Stimulated activated CD8-positive, alpha-beta memory T cell treated with anti-CD3 and anti-CD28 coated beads, Interleukin-7, amount 100 ng/mL, for 1 hour (primary cell): ENCODE results near the gene UBTD2.
"Not testable (repeated sequence)": the region's sequence is repeated elsewhere in the genome, so short reads cannot be mapped to it uniquely, and the experiment has no call there.

Source experiments
- DNase-seq, 2 donors: peaks; one replicate each; pipeline ENCODE4 v3.0.0-alpha.2; 2020; ENCODE audit warnings: low read depth in 2 of 2

UBTD2 gene, protein sequence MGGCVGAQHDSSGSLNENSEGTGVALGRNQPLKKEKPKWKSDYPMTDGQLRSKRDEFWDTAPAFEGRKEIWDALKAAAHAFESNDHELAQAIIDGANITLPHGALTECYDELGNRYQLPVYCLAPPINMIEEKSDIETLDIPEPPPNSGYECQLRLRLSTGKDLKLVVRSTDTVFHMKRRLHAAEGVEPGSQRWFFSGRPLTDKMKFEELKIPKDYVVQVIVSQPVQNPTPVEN

DNA sequence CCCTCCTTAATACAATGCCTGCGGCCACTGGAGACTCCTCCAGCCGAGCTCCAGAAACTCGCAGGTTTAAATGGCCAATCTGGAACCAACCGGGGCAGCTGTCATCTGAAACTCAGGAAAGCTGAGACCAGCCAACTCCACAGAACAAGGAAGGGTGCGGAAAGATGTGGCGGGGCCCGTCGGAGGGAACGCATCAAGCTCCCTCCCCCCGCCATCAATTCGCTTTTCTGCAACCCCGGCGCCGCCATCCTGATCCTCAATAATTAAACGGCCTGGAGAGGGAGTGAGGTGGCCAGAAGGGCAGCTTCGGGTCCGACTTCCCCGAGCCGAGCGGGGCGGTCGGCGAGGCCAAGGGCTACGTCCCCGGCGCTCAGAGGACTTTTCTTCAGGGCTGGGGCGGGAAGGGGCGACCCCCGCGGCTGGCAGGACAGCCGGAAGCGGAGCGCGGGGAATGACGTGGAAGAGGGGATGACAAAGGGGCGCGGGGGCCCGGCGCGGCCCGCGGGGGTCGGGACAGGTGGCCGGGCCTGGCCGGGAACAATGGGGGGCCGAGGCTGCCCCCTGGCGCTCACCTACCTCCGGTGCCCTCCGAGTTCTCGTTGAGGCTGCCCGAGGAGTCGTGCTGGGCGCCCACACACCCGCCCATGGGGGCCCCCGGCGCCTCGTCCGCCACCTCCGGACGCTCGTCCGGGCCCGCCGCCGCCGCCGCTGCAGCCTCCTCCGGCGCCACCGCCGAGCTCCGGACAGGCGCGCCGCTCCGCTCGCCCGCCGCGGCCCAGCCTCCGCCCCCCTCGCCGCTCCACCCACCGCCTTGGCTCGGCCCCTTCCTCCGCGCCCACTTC, at the start of gene UBTD2:
Gene UBTD2, minus strand, starts transcription at position 745 of the 842 bp plus-strand sequence. Its CDS starts 99 bp downstream, at position 646.
- DNase-seq = peak; percentile 51 to 54

DNA sequence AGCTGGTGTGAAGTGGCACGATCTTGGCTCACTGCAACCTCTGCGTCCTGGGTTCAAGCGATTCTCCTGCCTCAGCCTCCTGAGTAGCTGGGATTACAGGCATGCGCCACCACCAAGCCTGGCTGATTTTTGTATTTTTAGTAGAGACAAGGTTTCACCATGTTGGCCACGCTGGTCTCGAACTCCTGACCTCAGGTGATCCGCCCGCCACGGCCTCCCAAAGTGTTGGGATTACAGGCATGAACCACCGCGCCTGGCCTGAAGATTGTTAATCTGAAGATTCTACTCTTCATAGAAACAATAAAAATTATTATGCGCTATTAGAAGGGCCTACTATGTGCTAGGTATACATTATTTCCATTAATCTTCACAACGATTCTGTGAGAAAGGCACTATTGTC, 43.3 kb upstream of the UBTD2 start:
- DNase-seq = not testable (repeated sequence)

DNA sequence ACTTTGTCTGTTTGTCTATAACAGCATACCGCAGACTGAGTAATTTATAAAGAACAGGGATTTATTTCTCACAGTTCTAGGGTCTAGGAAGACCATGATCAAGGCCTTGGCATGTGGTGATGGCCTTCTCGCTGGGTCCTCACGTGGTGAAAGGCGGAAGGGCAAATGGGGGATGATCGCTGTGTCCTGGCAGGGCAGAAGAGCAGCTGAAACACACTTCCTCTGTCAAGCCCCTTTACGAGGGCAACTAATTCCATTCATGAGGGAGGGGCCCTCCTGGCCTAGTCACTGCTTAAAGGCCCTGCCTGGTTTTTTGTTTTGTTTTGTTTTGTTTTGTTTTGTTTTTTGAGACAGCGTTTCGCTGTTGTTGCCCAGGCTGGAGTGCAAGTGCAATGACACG, 41.9 kb upstream of the UBTD2 start:
- no peak for DNase-seq

DNA sequence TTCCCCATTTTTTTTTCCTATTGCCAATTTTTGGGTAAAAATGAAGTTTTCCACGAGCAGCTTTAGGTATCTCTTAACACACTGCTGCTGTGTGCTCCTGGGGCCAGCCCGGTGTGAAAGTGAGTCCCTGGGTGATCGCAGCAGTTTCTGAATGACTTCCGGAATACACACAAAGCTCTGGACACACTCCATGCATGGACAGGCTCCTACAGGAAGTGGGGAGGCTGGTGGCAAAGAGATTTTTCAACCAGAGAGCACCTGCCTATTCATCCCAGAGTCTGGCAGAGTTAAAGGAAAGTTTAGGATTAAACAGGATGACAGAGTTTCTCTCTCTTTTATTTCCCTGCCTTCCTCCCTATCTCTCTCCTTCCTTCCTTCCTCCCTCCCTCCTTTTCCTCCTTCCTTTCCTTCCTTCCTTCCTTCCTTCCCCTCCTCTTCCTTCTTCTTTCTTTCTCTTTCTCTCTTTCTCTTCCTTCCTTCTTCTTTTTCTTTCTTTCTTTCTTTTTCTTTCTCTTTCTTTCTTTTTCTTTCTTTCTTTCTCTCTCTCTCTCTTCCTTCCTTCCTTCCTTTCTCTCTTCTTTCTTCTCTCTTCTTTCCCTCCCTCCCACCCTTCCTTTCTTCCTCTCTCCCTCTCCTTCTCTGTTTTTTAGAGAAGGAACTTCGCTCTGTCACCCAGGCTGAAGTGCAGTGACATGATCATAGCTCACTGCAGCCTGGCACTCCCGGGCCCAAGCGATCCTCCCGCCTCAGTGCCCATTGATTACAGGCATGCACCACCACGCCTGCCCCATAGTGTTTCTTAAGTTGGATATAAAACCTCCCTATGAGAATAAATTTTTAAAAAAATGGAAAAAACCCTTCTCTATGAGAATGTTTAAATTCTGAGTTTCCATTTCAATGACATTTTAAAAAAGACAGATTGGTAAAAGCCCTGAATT, 38.7 kb upstream of the UBTD2 start:
- no peak for DNase-seq

DNA sequence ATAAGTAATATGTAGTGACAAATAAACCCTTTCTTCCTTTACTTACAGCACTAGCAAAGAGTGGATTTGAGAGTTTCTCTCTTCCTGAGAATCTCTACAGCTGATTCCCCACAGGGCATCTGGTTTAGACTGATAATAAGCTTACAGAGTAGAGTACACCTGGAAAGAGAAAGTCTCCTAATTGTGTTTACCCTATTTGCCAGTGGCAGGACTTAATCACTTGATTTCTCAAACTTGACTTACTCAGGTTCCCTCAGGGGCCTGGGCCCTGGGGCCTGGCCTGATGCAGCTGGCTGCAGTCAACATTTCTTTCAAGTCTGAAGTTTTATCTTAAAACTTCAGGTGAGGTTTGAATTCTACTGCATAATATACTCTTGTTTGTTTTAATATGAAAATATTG, 38.0 kb upstream of the UBTD2 start:
- no peak for DNase-seq

DNA sequence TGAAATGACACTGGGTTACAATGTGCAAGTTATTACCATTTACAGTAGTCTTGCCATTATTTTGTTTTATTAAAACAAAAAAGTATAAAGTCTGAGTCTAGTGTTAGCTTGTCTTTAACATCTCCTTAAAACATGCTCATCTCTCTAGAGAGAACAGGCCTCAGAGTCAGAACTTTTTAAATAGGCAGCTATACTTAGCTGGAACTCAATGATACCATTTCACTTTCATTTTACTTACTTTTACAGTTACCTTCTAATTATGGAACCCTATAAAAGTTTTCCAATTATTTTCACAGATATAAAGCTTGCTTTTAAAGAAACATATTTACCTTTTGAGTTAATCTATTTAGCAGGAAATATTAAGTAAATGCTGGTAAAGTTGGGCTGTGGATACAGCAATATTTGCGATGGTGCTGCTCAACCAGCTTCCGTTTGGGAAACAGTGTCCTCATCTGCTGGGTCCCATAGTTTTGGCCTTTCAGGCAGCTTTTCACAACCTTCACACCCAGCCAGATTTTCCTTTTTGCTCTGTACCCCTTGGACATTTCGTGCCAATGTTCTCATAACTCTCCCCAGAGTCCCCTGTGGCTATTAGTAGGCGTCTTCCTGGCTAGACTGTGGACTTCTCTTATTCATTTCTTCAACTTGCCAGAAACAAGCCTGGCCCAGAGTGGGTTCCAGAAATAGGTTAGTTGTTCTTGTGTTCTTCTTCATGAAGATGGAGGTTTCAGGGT, 36.3 kb upstream of the UBTD2 start:
- no peak for DNase-seq

DNA sequence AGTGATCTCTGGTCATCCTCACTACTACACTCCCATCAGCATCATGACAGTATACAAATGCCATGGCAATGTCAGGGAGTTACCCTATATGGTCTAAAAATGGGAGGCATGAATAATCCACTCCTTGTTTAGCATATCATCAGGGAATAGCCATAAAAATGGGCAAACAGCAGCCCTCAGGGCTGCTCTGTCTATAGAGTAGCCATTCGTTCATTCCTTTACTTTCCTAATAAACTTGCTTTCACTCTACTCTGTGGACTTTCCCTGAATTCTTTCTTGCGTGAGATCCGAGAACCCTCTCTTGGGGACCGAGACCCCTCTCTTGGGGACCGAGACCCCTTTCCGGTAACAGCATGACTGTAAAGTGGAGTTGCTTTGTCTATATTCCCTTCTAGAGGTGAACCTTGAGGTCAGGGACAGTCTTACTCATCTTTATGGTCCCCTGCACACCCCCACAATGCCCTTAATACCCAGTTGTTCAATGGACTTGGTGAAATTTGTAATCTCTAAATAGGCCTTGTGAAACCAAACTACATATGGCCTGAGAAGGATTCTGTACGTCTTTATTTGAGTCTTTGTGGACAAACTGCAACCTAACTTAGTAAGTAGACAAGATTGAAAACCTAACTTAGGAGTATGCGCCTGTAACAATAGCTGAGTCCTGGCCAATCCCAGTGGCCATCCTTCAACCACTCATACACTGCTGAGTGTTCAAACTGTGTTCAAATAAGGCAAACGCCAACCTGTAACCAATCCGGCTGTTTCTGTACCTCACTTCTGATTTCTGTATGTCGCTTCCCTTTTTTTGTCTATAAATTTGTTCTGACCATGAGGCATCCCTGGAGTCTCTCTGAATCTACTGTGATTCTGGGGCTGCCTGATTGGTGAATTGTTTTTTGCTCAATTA, 32.3 kb upstream of the UBTD2 start:
- DNase-seq = no peak

DNA sequence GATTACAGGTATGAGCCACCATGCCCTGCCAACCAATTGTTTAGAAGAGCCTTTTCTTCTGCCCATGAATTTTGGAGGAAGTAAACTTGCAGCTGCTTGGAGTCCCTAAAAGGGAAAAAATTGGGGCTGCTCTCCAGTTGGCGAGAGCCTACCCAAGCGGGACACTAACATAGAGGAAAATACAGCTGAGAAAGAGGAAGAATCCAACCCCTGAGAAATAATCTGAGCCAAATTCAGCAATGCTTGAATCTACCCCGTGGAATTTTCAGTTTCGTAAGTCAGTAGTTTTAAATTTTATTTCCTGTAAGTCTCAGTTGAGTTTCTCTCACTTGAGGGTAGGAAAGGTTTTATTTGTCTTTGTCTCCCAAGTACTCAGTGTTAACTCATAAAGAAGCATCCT, 30.4 kb upstream of the UBTD2 start:
- DNase-seq = no peak

DNA sequence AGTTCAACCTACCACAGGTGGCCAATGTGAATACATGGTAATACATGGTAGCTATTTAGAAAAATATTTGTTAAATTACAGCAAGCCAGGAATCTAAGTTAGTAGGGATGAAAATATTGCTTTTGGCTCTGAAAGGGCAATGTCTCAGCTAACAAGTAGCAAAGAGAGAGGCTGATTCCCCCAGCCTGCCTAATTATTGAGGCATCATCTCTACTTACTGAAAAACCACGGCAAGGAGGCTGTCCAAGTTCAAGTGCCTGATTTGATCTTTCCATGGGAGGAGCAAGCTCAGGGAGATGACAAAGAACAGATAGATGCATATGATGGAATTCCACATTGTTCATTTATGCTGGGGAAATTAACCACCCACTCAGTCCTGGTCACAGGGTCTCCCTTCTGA, 28.7 kb upstream of the UBTD2 start:
- no peak for DNase-seq

DNA sequence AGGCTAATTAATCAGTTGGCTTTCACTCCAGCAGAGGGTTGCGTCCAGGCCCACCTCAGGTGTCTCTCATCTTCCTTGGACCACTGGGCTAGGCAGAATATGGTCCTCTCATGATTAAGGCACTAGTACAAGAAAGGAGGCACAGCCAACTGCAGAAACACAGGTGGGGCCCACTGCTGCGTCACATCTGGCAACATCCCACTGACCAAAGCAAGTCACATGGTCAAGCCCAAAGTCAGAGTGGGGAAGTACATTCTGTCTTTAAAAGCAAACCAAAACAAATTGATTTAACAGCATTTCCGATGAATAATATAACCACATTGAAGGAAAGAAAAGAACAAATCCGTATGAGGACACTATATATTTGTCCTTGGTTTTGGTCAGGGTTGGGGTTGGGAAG, 28.0 kb upstream of the UBTD2 start:
- DNase-seq = no peak

DNA sequence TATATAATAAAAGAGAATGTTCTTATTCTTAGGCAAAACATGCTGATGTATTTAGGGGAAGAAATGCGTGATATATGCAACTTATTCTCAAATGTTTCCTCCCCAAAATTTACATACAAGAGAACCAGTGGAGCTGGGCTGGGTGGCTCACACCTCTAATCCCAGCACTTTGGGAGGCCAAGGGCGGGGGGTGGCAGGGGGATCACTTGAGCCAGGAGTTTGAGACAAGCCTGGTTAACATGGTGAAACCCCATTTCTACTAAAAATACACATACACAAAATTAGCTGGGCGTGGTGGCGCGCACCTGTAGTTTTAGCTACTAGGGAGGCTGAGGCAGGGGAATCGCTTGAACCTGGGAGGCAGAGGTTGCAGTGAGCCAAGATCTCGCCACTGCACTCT, 27.5 kb upstream of the UBTD2 start:
- DNase-seq = no peak

DNA sequence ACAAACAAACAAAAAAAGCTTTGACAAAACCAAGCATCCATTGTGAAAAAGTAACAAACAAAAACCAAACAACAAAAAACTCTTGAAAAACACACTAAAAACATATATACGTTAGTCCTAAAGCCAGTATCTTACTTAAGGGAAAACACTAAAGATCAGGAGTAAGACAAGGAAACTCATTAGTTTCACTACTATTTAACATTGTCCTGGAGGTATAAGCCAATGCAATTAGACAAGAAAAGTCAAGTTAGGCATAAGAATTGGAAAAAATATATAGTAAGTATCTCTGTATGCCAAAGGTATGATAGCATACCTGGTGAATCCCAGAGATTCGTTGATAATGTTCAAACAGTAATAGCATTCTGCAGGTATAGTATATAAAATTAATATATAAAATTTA, 21.8 kb upstream of the UBTD2 start:
- DNase-seq = no peak

DNA sequence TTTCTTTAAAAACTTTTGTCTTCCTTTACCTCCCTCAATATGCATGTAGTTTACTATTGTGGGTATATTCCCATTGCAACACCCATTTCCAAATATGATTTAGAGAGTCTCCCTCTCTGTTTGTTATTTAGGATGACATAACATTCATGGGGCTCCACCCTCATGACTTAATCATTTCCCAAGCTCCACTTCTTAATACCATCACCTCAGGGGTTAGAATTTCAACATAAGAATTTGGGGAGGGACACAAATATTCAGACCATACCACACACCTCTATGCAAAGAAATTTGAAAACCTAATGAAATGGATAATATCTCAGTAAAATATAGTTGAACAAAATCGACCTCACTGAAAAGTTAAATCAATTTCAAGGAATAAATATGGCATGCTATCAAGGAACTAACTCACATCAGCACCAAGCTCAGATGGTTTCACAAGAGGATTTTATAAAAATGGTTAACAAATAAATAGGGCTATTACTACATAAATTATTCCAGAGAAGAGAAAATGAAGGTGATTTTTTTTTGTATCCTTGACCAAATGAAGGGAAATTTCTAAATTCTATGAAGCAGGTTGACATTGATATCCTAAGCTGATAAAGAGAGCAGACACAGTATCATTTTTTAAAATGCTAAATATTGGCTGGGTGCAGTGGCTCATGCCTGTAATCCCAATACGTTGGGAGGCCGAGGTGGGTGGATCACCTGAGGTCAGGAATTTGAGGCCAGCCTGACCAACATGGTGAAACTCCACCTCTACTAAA, 20.2 kb upstream of the UBTD2 start:
- no peak for DNase-seq

DNA sequence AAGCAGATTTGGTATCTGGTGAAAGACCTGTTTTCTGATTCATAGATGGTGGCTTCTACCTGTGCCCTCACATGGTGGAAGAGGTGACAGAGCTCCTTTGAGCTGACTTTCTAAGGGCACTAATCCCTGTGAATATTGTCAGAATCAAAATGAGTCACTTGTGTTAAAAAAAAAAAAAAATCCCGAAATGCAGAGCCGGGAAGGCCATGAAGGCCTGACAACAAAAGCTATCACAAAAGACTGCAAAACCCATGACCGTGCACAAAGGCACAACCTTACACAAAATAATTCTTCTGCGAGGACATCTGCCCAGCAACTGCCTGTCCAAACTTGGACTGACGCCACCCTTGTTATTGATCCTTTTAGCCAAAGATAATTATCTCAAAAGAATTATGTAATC, 19.6 kb upstream of the UBTD2 start:
- no peak for DNase-seq

DNA sequence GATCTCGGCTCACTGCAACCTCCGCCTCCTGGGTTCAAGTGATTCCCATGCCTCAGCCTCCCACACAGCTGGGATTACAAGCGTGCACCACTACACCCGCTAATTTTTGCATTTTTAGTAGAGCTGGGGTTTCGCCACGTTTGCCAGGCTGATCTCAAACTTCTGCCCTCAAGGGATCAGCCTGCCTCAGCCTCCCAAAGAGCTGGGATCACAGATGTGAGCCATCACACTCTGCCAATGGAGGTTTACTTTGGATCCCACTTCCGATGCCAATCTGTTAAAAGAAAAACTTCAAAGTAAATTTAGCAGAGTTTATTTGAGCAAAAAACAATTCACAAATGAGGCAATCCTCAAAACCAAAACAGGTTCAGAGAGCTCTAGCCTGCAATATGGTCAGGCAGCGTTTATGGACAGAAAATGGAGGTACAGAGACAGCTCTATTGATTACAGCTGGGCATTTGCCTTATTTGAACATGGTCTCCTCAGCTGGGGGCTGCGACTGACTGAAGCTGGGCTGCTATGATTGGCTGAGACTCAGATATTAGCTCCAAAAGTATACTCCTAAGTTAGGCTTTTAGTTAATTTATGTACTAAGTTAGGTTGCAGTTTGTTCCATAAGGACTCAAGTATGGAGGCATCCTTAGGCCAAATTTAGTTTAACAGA, 18.6 kb upstream of the UBTD2 start:
- no peak for DNase-seq

DNA sequence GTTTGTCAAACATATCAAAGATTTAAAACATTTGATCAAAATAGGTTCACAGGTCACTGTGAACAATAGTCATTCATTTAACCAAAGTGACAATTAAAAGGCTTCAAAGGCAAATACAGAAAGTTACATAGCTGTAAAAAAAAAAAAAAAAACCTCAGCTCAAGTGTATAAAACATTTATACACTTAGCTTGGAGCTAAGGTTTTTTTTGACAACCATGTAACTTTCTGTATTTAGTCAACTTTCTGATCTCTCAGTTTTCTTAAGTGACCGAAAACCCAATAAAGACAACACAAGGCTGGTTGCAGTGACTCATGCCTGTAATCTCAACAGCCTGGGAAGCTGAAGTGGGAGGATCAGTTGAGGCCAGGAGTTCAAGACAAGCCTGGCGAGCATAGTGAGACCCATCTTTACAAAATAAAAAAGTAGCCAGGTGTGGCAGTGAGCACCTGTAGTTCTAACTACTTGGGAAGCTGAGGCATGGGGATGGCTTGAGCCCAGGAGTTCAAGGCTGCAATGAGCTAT, 16.4 kb upstream of the UBTD2 start:
- no peak for DNase-seq

DNA sequence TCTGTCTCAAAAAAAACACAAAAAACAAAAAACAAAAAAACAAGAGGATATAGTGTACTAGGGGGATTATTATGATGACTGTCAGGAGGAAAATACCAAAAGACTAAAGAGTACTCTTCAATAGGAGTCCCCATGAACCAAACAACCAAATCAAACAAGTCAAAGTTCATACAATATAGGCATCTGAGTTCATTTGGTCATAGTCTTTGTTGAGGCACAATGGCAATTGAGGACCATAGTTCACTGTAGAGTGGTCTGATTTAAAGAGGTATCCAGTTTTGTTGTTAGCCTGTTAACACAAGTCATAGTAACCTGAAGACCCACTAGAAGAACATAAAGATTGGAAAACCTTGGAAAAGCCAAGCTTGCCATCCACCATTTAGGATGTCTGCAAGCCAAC, 11.3 kb upstream of the UBTD2 start:
- no peak for DNase-seq

DNA sequence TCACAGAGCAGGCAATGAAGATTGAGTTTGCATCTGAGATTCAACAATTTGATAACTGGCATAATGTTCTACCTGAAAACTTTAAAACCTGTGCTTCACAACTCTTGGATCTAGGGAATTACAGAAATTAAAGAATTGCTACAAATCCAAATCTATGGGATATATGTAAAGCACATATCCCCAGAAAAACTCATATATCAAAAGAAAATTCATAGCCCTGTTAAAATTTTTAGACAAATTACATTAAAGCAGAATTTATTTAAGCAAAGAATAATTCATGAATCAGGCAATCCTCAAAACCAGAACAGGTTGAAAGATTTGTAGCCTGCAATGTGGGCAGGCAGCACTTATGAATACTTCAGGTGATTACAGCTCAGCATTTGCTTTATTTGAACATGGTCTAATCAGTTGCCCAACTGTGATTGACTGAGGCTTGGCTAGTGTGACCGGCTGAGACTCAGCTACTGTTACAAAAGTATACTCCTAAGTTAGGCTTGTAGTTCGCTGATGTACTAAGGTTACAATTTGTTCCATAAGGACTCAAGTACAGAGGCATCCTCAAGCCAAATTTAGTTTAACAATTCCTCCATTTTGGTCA, 10.3 kb upstream of the UBTD2 start:
- no peak for DNase-seq
